Measurements from ENCODE around the gene ARNT2. TPM values are rescaled to one million over a fixed set of nuclear protein-coding genes. Genes with fewer than 3 reads are reported as not detected.

Gene ARNT2
- total and polyA plus RNA-seq, 2 experiments from 2014 or later = 3.9 to 5.3 TPM

- H3K9me3 ChIP-seq (ENCODE audit: low read depth) = no peaks in the 10 kb centered on the region
- no peak for DNase-seq (ENCODE audit: low spot score)
- no peaks in the 10 kb centered on the region for H3K9me2 ChIP-seq (replicated peaks; ENCODE audit: insufficient read depth)
- no peaks in the 10 kb centered on the region for H4K20me1 ChIP-seq (ENCODE audit: insufficient read depth, poor library complexity, severe bottlenecking)
- no peaks in the 10 kb centered on the region for H3K79me2 ChIP-seq
- H2AFZ ChIP-seq = no peak overlapping the region
- WGBS (ENCODE audit: low lambda C conversion rate, missing lambda C conversion rate) = 77% methylated on average over 3 of the region's 3 CpGs
- peaks cover 35% of the 10 kb centered on the region for H3K27me3 ChIP-seq
- no peak overlapping the region for H3K4me2 ChIP-seq
- no peak overlapping the region for H3K4me3 ChIP-seq
- no peak overlapping the region for H3K27ac ChIP-seq
- H3K4me1 ChIP-seq (ENCODE audit: insufficient read depth) = peaks cover 8% of the 10 kb centered on the region
- TF ChIP-seq CTCF (IDR thresholded peaks at IDR 0.05; ENCODE audit: poor library complexity) (no peak), EZH2 (IDR thresholded peaks at IDR 0.05; ENCODE audit: borderline replicate concordance) (no peak), EZH2phosphoT487 (IDR thresholded peaks at IDR 0.05; ENCODE audit: low read depth, severe bottlenecking, unreplicated experiment) (no peak)
- no peaks in the 10 kb centered on the region for H3K36me3 ChIP-seq (replicated peaks; ENCODE audit: insufficient read depth, low read depth)
Measured at GRCh38 chr15:80402339-80402738, 1.8 kb upstream of the ARNT2 start.

GRCh38 chr15:80403712-80404056 is 498 bp upstream of the ARNT2 start:
- peak overlapping the region; percentile 84 for H2AFZ ChIP-seq
- H3K27ac ChIP-seq = peak overlapping the region; percentile 43

GRCh38 chr15:80404761-80405553 is 775 bp downstream of the ARNT2 start:
- peak overlapping the region; percentile 48 for H3K27ac ChIP-seq
- peak; percentile 40 for DNase-seq (ENCODE audit: low spot score)
- H2AFZ ChIP-seq = peak overlapping the region; percentile 64
- H3K36me3 ChIP-seq (replicated peaks; ENCODE audit: insufficient read depth, low read depth) = no peaks in the 10 kb centered on the region
- 5% methylated on average over 31 of the region's 33 CpGs for WGBS (ENCODE audit: low lambda C conversion rate, missing lambda C conversion rate)
- no peaks in the 10 kb centered on the region for H3K9me3 ChIP-seq (ENCODE audit: low read depth)
- peaks cover 8% of the 10 kb centered on the region for H3K4me1 ChIP-seq (ENCODE audit: insufficient read depth)
- H3K9me2 ChIP-seq (replicated peaks; ENCODE audit: insufficient read depth) = no peaks in the 10 kb centered on the region
- H3K4me3 ChIP-seq = peak overlapping the region; percentile 84
- no peaks in the 10 kb centered on the region for H3K79me2 ChIP-seq
- H3K4me2 ChIP-seq = peak overlapping the region; percentile 95
- H4K20me1 ChIP-seq (ENCODE audit: insufficient read depth, poor library complexity, severe bottlenecking) = no peaks in the 10 kb centered on the region
- peaks cover 35% of the 10 kb centered on the region for H3K27me3 ChIP-seq
- TF ChIP-seq EZH2phosphoT487 (IDR thresholded peaks at IDR 0.05; ENCODE audit: low read depth, severe bottlenecking, unreplicated experiment) (no peak), CTCF (IDR thresholded peaks at IDR 0.05; ENCODE audit: poor library complexity) (no peak), EZH2 (IDR thresholded peaks at IDR 0.05; ENCODE audit: borderline replicate concordance) (no peak)

More at GRCh38 chr15:80403712-80404056, 498 bp upstream of the ARNT2 start:
- Histone ChIP-seq H3K79me2 (no peaks in the 10 kb centered on the region), H3K4me2 (peak overlapping the region; percentile 95), H3K9me3 (ENCODE audit: low read depth) (no peaks in the 10 kb centered on the region), H3K9me2 (replicated peaks; ENCODE audit: insufficient read depth) (no peaks in the 10 kb centered on the region), H3K4me1 (ENCODE audit: insufficient read depth) (peaks cover 8% of the 10 kb centered on the region), H3K27me3 (peaks cover 35% of the 10 kb centered on the region), H3K36me3 (replicated peaks; ENCODE audit: insufficient read depth, low read depth) (no peaks in the 10 kb centered on the region), H3K4me3 (peak overlapping the region; percentile 61), H4K20me1 (ENCODE audit: insufficient read depth, poor library complexity, severe bottlenecking) (no peaks in the 10 kb centered on the region)
- TF ChIP-seq EZH2phosphoT487 (IDR thresholded peaks at IDR 0.05; ENCODE audit: low read depth, severe bottlenecking, unreplicated experiment) = no peak
- peak; percentile 16 for TF ChIP-seq EZH2 (IDR thresholded peaks at IDR 0.05; ENCODE audit: borderline replicate concordance)
- TF ChIP-seq CTCF (IDR thresholded peaks at IDR 0.05; ENCODE audit: poor library complexity) = no peak
- WGBS (ENCODE audit: low lambda C conversion rate, missing lambda C conversion rate) = 6% methylated on average over 30 of the region's 30 CpGs
- DNase-seq (ENCODE audit: low spot score) = peak; percentile 42

Data from hepatocyte (in vitro differentiated cells).